T-cell (primary cell): ENCODE measurements around the gene DENND2A. TPM values are rescaled to one million over a fixed set of nuclear protein-coding genes. Genes with fewer than 3 reads are reported as not detected.

ENCODE experiments used
- ATAC-seq, 4 experiments: fragments of 200-7000 bp in 3 of 4; fragments of 150-1000 bp in 1 of 4; cut with Tn5 transposase; replicated peaks in 1 of 4; 1 replicate in 3 of 4; 2 replicates in 1 of 4; pipeline ENCODE4 v1.10.0; 2021; ENCODE audit warnings: moderate library complexity in 3 of 4, mild to moderate bottlenecking in 2 of 4, moderate number of reproducible peaks in 1 of 4
- CTCF ChIA-PET, 2 donors: fragments of 300-600 bp; sonication (Branson Sonifier 250); formaldehyde crosslinking; loops; one replicate each; lab custom pipeline; 2022; ENCODE audit warnings: antibody characterized with exemption in 2 of 2; lab: Charles Lee
- POLR2A ChIA-PET, 2 donors: fragments of 300-600 bp; sonication (Branson Sonifier 250); formaldehyde crosslinking; loops; one replicate each; lab custom pipeline; 2022; ENCODE audit warnings: antibody characterized with exemption in 2 of 2; lab: Charles Lee
- DNase-seq, 35 experiments: peaks; one replicate each; pipeline versions ENCODE4 v3.0.0 to v3.0.0-alpha.2; 2013 to 2023
- H3K27ac ChIP-seq: one replicate; pipeline ENCODE4 v1.5.1; 2013; ENCODE audit warnings: low read length
- H3K27me3 ChIP-seq, 2 experiments: replicated peaks in 1 of 2; 1 replicate in 1 of 2; 2 replicates in 1 of 2; pipeline versions ENCODE4 v1.6.1 to v1.7.0; 2013; ENCODE audit warnings: low read length in 1 of 2, mixed read lengths in 1 of 2; ENCODE audit not compliant: control insufficient read depth in 2 of 2, insufficient read depth in 2 of 2; ENCODE audit errors: extremely low read depth in 1 of 2
- H3K36me3 ChIP-seq, 2 donors: 1 replicate in 1 of 2; 2 replicates in 1 of 2; pipeline versions ENCODE4 v1.6.1 to v1.7.0; 2013; ENCODE audit warnings: low read length in 1 of 2; ENCODE audit not compliant: control insufficient read depth in 2 of 2, insufficient read depth in 1 of 2; ENCODE audit errors: extremely low read depth in 1 of 2
- H3K4me1 ChIP-seq, 2 experiments: 1 replicate in 1 of 2; 2 replicates in 1 of 2; pipeline versions ENCODE4 v1.6.1 to v1.7.0; 2013; ENCODE audit warnings: low read length in 2 of 2, mixed read lengths in 1 of 2; ENCODE audit not compliant: insufficient read depth in 2 of 2, control insufficient read depth in 1 of 2; ENCODE audit errors: extremely low read depth in 1 of 2
- H3K4me3 ChIP-seq, 2 donors: 1 replicate in 1 of 2; 2 replicates in 1 of 2; pipeline versions ENCODE4 v1.5.1 to v1.7.0; 2013; ENCODE audit warnings: mild to moderate bottlenecking in 2 of 2, low read length in 1 of 2, moderate library complexity in 1 of 2; ENCODE audit not compliant: control insufficient read depth in 1 of 2; ENCODE audit errors: extremely low read depth in 1 of 2
- H3K9me3 ChIP-seq: 2 replicates; pipeline ENCODE4 v1.7.0; 2013
- H3K27ac Mint-ChIP-seq, 2 donors: one replicate each; pipeline ENCODE4 v1.8.0; 2020 to 2021; ENCODE audit warnings: mild to moderate bottlenecking in 2 of 2, mixed read lengths in 2 of 2
- H3K27me3 Mint-ChIP-seq, 2 donors: one replicate each; pipeline ENCODE4 v1.8.0; 2021 to 2022; ENCODE audit warnings: mixed read lengths in 2 of 2
- H3K36me3 Mint-ChIP-seq: one replicate; pipeline ENCODE4 v1.8.0; 2021; ENCODE audit warnings: mixed read lengths
- H3K4me1 Mint-ChIP-seq, 3 donors: one replicate each; pipeline ENCODE4 v1.8.0; 2020 to 2022; ENCODE audit warnings: mixed read lengths in 3 of 3, mild to moderate bottlenecking in 1 of 3
- H3K4me3 Mint-ChIP-seq, 3 donors: one replicate each; pipeline ENCODE4 v1.8.0; 2020 to 2022; ENCODE audit warnings: mild to moderate bottlenecking in 3 of 3, mixed read lengths in 3 of 3, moderate library complexity in 3 of 3
- H3K9me3 Mint-ChIP-seq, 3 donors: one replicate each; pipeline ENCODE4 v1.8.0; 2020 to 2022; ENCODE audit warnings: mixed read lengths in 3 of 3
- WGBS: methylation state at CpG from one replicate; pipeline ENCODE4 v1.1.5; 2013; ENCODE audit warnings: missing lambda C conversion rate; ENCODE audit not compliant: insufficient coverage; 5-methylcytosine and 5-hydroxymethylcytosine counted together
- total RNA-seq, 35 experiments: library from RNA in 6 of 35; stranded (reverse) in 6 of 35; fragments of 120-200 nt in 1 of 35; gene quantifications; one replicate each; pipeline versions ENCODE4 v1.2.1 to v1.2.4 and lab custom pipeline; 2013 to 2026

DENND2A gene
- total RNA-seq, 5 donors from 2014 or later (not counting 1 experiment from before 2014, with no cell fraction given) = 0.09 TPM; not detected in 4

DNA sequence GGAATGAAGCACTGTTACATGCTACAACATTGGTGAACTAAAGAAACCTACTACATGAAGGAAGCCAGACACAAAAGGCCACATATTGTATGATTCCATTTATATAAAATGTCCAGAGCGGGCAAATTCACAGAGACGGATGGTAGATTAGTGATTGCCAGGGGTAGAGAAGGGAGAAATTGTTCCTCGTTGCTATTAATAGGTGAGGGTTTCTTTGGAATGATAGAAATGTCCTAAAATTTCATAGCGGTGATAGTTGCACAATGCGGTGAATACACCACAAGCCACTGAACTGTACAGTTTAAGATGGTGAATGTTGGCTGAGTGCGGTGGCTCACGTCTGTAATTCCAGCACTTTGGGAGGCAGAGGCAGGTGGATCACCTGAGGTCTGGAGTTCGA lies 29.0 kb downstream of the DENND2A start:
- 81% methylated on average over 3 of the region's 8 CpGs for WGBS
- Histone ChIP-seq H3K27me3 (peaks cover 0 to 4% of the 10 kb centered on the region in 2 experiments), H3K4me3 (no peak overlapping the region), H3K36me3 (no peaks in the 10 kb centered on the region), H3K4me1 (no peaks in the 10 kb centered on the region), H3K9me3 (no peaks in the 10 kb centered on the region), H3K27ac (no peak overlapping the region)
- ChIA-PET CTCF (no interaction called here), POLR2A (no interaction called here)
- ATAC-seq = no peak
- Mint-ChIP-seq H3K27me3 (peaks cover 0 to 3% of the 10 kb centered on the region in 2 donors), H3K27ac (no peak overlapping the region), H3K9me3 (no peaks in the 10 kb centered on the region), H3K4me3 (no peak overlapping the region), H3K4me1 (no peaks in the 10 kb centered on the region), H3K36me3 (no peaks in the 10 kb centered on the region)
- no peak for DNase-seq

DNA sequence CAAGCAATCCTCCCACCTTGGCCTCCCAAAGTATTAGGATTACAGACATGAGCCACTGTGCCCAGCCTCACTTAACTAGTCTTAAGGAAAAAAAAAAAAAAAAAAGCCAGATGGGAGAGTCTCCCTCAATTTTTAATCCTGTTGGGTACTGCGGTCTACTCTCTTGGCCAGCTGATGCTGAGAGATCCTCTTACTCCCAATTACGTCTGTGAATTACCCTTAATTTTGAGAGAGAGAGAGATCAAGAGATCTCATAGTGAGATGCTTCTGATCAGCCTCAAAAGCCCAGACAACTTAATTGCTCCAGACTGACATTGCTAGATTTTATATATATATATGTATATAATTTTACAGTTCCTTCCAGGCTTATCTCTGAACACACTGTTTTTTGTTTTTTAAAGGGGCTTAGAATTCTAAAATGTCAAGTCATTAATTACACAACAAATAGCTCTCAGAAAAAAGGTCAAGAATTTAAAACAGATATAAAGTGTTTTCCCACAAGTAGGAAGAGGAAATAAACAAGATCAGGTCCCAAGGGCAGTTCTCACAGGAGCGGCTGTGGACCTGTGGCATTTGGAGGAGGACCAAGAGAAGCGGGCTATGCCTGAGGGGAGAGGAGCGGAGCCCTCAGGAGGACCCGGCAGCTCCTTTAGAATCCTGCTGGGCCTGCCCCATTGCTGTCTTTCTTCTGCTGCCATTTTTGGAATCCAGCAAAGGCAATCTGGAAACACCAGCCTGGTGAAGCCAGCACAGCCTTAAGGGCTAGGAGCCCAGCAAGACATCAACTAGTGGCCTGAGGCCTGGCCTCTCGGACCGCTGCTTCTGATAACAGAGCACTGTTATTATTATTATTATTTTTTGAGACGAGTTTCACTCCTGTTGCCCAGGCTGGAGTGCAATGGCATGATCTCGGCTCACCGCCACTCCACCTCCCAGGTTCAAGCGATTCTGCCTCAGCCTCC lies 30.1 kb downstream of the DENND2A start:
- peaks cover 0 to 3% of the 10 kb centered on the region in 2 donors for H3K27me3 Mint-ChIP-seq
- H3K4me1 ChIP-seq = no peaks in the 10 kb centered on the region
- ATAC-seq = no peak
- H3K27ac Mint-ChIP-seq = no peak overlapping the region
- H3K4me3 ChIP-seq = no peak overlapping the region
- H3K36me3 ChIP-seq = no peaks in the 10 kb centered on the region
- WGBS = 96% methylated on average over 4 of the region's 12 CpGs
- no peaks in the 10 kb centered on the region for H3K4me1 Mint-ChIP-seq
- H3K36me3 Mint-ChIP-seq = no peaks in the 10 kb centered on the region
- H3K27me3 ChIP-seq = peaks cover 0 to 8% of the 10 kb centered on the region in 2 experiments
- ChIA-PET CTCF (interaction anchor here in 1 of 2 donors (0.7 kb wide), 1 partner anchor 607 kb away, joined by 4 read pairs; no protein-coding TSS in a partner anchor), POLR2A (no interaction called here)
- H3K9me3 Mint-ChIP-seq = no peaks in the 10 kb centered on the region
- no peak overlapping the region for H3K27ac ChIP-seq
- DNase-seq = no peak
- H3K9me3 ChIP-seq = no peaks in the 10 kb centered on the region
- no peak overlapping the region for H3K4me3 Mint-ChIP-seq

DNA sequence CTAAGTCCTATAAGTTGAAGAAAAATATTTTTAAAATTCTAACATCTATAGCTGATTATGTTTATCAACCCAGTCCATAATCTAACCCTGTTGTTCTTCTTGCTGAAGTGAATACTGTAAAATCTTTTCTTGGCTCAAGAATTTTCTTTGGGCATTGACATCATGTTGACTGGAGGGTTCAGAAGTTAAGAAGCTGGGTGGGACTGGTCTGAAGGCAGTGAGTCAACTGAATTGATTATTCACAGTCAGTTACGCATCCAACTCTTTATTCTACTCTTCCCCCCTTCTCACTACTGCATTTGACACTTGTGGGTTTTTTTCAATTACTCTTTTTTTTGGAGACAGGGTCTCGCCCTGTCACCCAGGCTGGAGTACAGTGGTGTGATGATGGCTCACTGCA lies 31.0 kb downstream of the DENND2A start:
- H3K4me1 ChIP-seq = no peaks in the 10 kb centered on the region
- H3K36me3 ChIP-seq = no peaks in the 10 kb centered on the region
- CTCF ChIA-PET = interaction anchor here in 1 of 2 donors (0.7 kb wide), 1 partner anchor 608 kb away, joined by 4 read pairs; no protein-coding TSS in a partner anchor
- Mint-ChIP-seq H3K27ac (no peak overlapping the region), H3K27me3 (peaks cover 0 to 6% of the 10 kb centered on the region in 2 donors), H3K4me3 (no peak overlapping the region), H3K4me1 (no peaks in the 10 kb centered on the region), H3K9me3 (no peaks in the 10 kb centered on the region), H3K36me3 (no peaks in the 10 kb centered on the region)
- no peaks in the 10 kb centered on the region for H3K9me3 ChIP-seq
- ATAC-seq = no peak
- POLR2A ChIA-PET = interaction anchor here in 1 of 2 donors (0.5 kb wide), 1 partner anchor 335 kb away, joined by 9 read pairs; no protein-coding TSS in a partner anchor
- no peak overlapping the region for H3K27ac ChIP-seq
- no peak for DNase-seq
- H3K4me3 ChIP-seq = no peak overlapping the region
- WGBS = no CpG with 5 or more reads among the region's 2 CpGs
- peaks cover 0 to 8% of the 10 kb centered on the region in 2 experiments for H3K27me3 ChIP-seq

DNA sequence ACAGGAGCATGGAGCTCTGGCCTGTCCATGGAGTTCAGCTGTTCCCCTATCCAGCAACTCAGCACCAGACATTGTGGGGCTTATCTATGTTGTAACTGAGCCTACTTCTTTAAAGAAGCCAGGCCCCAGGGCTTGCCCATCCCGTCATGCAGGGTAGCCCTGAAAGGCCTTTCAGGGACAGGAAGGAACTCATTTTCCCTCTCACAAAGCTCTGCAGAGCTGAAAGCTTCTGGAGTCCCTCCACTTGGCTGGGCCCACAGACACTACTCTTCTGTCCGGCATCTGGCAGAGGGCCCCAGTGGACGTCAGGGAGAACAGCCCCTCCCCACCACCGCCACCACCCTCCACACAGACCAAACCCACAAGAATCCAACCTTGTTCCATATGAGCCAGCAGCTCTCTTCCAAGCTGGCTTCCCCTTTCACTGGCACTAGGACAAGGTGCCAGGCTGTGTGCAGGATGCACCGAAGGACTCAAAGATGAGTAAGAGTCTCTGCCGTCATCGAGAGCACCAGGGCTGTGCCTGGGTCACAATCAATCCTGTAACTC lies 33.1 kb downstream of the DENND2A start:
- POLR2A ChIA-PET = no interaction called here

DNA sequence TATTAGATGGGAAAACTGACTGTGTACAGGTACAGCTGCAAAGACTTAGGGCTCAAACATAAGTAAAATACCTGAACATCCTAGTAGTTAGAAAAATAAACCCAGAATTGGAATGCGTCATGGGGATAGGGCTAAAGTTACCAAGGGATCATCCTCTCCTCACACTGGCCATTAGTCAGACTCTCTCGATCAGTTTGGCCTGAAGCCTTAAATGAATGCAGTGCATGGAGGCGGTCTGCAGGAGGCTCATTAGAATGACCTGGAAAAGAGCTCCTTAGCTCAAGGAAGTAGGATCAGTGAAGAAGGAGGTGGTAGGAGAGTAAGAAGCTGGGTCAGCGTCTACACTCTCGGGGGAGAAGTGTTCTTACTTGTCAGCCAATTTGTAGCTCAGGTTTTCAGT lies 35.3 kb downstream of the DENND2A start:
- Mint-ChIP-seq H3K36me3 (no peaks in the 10 kb centered on the region), H3K27me3 (peaks cover 7 to 8% of the 10 kb centered on the region in 2 donors), H3K27ac (no peak overlapping the region), H3K4me1 (no peaks in the 10 kb centered on the region), H3K4me3 (no peak overlapping the region), H3K9me3 (no peaks in the 10 kb centered on the region)
- WGBS = 94% methylated on average over 3 of the region's 5 CpGs
- Histone ChIP-seq H3K4me1 (no peaks in the 10 kb centered on the region), H3K9me3 (no peaks in the 10 kb centered on the region), H3K27ac (no peak overlapping the region), H3K36me3 (no peaks in the 10 kb centered on the region), H3K4me3 (no peak overlapping the region), H3K27me3 (peaks cover 0 to 19% of the 10 kb centered on the region in 2 experiments)
- ATAC-seq = no peak
- ChIA-PET CTCF (no interaction called here), POLR2A (no interaction called here)
- no peak for DNase-seq

More for the DNA sequence above, 33.1 kb downstream of the DENND2A start:
- no peak overlapping the region for H3K4me3 ChIP-seq
- peaks cover 0 to 8% of the 10 kb centered on the region in 2 experiments for H3K27me3 ChIP-seq
- CTCF ChIA-PET = interaction anchor here in 1 of 2 donors (0.6 kb wide), 1 partner anchor 660 kb away, joined by 3 read pairs; no protein-coding TSS in a partner anchor
- 68% methylated on average over 4 of the region's 7 CpGs for WGBS
- no peaks in the 10 kb centered on the region for H3K4me1 ChIP-seq
- no peaks in the 10 kb centered on the region for H3K9me3 ChIP-seq
- Mint-ChIP-seq H3K36me3 (no peaks in the 10 kb centered on the region), H3K9me3 (no peaks in the 10 kb centered on the region), H3K27ac (no peak overlapping the region), H3K27me3 (peaks cover 0 to 6% of the 10 kb centered on the region in 2 donors), H3K4me3 (no peak overlapping the region), H3K4me1 (no peaks in the 10 kb centered on the region)
- DNase-seq = no peak
- ATAC-seq = no peak
- H3K27ac ChIP-seq = no peak overlapping the region
- no peaks in the 10 kb centered on the region for H3K36me3 ChIP-seq

DNA sequence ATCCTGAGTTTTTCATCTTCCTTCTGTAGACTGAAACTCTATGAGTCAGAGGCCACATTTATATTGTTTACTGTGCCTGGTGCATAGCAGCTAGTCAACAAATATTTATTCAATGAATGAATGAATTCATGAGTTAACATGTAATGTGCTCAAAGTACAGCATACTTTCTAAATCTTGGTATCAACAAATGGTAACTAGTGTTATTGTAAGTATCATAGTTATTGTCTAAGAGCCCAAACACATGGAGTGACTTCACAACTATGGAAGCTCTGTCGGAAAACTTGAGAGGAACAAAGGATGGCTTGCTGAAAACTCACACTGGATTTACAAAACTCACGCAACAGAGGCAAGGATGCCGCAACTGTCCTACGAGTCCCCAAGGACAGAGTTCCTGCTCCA lies 35.9 kb downstream of the DENND2A start:
- Histone ChIP-seq H3K9me3 (no peaks in the 10 kb centered on the region), H3K27ac (no peak overlapping the region), H3K27me3 (peaks cover 0 to 19% of the 10 kb centered on the region in 2 experiments), H3K4me3 (no peak overlapping the region), H3K36me3 (no peaks in the 10 kb centered on the region), H3K4me1 (no peaks in the 10 kb centered on the region)
- Mint-ChIP-seq H3K4me1 (no peaks in the 10 kb centered on the region), H3K27me3 (peaks cover 8% of the 10 kb centered on the region in 2 donors), H3K27ac (no peak overlapping the region), H3K9me3 (no peaks in the 10 kb centered on the region), H3K36me3 (no peaks in the 10 kb centered on the region), H3K4me3 (no peak overlapping the region)
- ATAC-seq = no peak
- DNase-seq = no peak
- POLR2A ChIA-PET = no interaction called here
- CTCF ChIA-PET = no interaction called here
- 96% methylated on average over 4 of the region's 4 CpGs for WGBS
